Measurements from ENCODE around the gene SLC12A4.

- TF ChIP-seq CTCF (IDR thresholded peaks at IDR 0.05) (no peak), POLR2A (IDR thresholded peaks at IDR 0.05) (no peak), EP300 (IDR thresholded peaks at IDR 0.05; ENCODE audit: low read depth) (no peak)
These were observed 65.6 kb downstream of the SLC12A4 start for GRCh38 chr16:67902831-67903230.

Measured in transverse colon (tissue), 3 donors.